ENCODE results near the gene AMBP. TPM values are rescaled to one million over a fixed set of nuclear protein-coding genes. Genes with fewer than 3 reads are reported as not detected.
A peak's percentile ranks its signal among the peaks of the same experiment; 100 is the strongest.

Gene AMBP
- total RNA-seq, 2 donors from 2014 or later, result 0.68 to 2.9 TPM

DNA sequence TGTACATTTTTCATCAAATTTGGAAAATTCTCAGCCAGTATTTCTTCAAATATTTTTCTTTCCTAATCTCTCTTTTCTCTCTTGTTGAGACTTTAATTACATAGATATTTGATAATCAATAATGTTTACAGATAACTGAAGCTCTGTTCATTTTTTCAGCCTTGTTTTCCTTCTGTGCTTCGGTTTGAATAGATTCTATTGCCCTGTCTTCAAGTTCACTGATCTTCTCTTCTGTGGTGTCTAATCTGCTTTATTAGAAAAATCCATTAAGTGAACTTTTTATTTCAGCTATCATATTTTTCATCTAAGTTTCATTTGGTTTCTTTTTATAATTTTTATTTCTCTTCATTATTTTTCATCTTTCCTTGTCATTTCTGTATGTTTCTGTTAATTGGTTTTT, 54.1 kb downstream of the AMBP start:
- 94% methylated on average over 1 of the region's 1 CpG; no CpG with 5 or more reads in 1 of the 2 experiments for WGBS, 2 experiments (ENCODE audit: insufficient coverage in 1 of 2, insufficient read length in 1 of 2)
- Histone ChIP-seq H3K4me1 (ENCODE audit: control insufficient read depth, insufficient read depth, low read length) (no peaks in the 10 kb centered on the region), H3K27me3 (ENCODE audit: control insufficient read depth, insufficient read depth, low read length, poor library complexity, severe bottlenecking) (no peaks in the 10 kb centered on the region), H3K4me3 (ENCODE audit: low read length) (no peak overlapping the region), H3K27ac (ENCODE audit: low read depth, low read length) (no peak overlapping the region), H3K9me3 (ENCODE audit: control insufficient read depth, low read length) (peaks cover 43% of the 10 kb centered on the region), H3K36me3 (ENCODE audit: control insufficient read depth, insufficient read depth, low read length) (peaks cover 63% of the 10 kb centered on the region), H3K9ac (ENCODE audit: extremely low read depth, low read length, poor library complexity, severe bottlenecking) (no peak overlapping the region)
- Mint-ChIP-seq H3K27me3 (ENCODE audit: insufficient read depth) (no peaks in the 10 kb centered on the region), H3K9me3 (peaks cover 25% of the 10 kb centered on the region), H3K4me3 (no peak overlapping the region), H3K36me3 (ENCODE audit: low read depth) (peaks cover 77% of the 10 kb centered on the region), H3K4me1 (no peaks in the 10 kb centered on the region), H3K27ac (no peak overlapping the region)
- DNase-seq, result no peak
- TF ChIP-seq, protein P1, sequence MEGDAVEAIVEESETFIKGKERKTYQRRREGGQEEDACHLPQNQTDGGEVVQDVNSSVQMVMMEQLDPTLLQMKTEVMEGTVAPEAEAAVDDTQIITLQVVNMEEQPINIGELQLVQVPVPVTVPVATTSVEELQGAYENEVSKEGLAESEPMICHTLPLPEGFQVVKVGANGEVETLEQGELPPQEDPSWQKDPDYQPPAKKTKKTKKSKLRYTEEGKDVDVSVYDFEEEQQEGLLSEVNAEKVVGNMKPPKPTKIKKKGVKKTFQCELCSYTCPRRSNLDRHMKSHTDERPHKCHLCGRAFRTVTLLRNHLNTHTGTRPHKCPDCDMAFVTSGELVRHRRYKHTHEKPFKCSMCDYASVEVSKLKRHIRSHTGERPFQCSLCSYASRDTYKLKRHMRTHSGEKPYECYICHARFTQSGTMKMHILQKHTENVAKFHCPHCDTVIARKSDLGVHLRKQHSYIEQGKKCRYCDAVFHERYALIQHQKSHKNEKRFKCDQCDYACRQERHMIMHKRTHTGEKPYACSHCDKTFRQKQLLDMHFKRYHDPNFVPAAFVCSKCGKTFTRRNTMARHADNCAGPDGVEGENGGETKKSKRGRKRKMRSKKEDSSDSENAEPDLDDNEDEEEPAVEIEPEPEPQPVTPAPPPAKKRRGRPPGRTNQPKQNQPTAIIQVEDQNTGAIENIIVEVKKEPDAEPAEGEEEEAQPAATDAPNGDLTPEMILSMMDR (conservative IDR thresholded peaks at IDR 0.05), result no peak

DNA sequence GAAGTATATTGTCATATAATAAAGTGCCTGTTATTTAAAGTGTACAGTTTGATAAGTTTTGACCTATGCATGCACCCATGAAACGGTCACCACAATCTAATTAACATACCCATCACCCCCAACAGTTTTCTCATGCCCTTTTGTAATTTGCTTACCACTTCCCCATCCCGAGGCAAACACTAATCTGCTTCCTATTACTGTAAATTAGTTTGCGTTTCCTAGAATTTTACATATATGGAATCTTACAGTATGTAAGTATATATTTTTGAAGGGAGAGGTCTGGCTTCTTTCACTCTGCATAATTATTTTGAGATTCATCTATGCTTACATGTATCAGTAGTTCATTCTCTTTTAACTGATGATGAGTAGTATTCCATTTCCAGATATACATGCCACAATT, 56.5 kb downstream of the AMBP start:
- TF ChIP-seq, protein P1 (conservative IDR thresholded peaks at IDR 0.05), result no peak
- Mint-ChIP-seq H3K27ac (no peak overlapping the region), H3K4me1 (no peaks in the 10 kb centered on the region), H3K9me3 (peaks cover 25% of the 10 kb centered on the region), H3K36me3 (ENCODE audit: low read depth) (peaks cover 81% of the 10 kb centered on the region), H3K4me3 (no peak overlapping the region), H3K27me3 (ENCODE audit: insufficient read depth) (no peaks in the 10 kb centered on the region)
- Histone ChIP-seq H3K9ac (ENCODE audit: extremely low read depth, low read length, poor library complexity, severe bottlenecking) (no peak overlapping the region), H3K4me3 (ENCODE audit: low read length) (no peak overlapping the region), H3K36me3 (ENCODE audit: control insufficient read depth, insufficient read depth, low read length) (peaks cover 73% of the 10 kb centered on the region), H3K27me3 (ENCODE audit: control insufficient read depth, insufficient read depth, low read length, poor library complexity, severe bottlenecking) (no peaks in the 10 kb centered on the region), H3K27ac (ENCODE audit: low read depth, low read length) (no peak overlapping the region), H3K9me3 (ENCODE audit: control insufficient read depth, low read length) (peaks cover 43% of the 10 kb centered on the region), H3K4me1 (ENCODE audit: control insufficient read depth, insufficient read depth, low read length) (no peaks in the 10 kb centered on the region)
- DNase-seq, result no peak
- 94 to 100% methylated on average over 1 to 3 of the region's 3 CpGs for WGBS, 2 experiments (ENCODE audit: insufficient coverage in 1 of 2, insufficient read length in 1 of 2)

DNA sequence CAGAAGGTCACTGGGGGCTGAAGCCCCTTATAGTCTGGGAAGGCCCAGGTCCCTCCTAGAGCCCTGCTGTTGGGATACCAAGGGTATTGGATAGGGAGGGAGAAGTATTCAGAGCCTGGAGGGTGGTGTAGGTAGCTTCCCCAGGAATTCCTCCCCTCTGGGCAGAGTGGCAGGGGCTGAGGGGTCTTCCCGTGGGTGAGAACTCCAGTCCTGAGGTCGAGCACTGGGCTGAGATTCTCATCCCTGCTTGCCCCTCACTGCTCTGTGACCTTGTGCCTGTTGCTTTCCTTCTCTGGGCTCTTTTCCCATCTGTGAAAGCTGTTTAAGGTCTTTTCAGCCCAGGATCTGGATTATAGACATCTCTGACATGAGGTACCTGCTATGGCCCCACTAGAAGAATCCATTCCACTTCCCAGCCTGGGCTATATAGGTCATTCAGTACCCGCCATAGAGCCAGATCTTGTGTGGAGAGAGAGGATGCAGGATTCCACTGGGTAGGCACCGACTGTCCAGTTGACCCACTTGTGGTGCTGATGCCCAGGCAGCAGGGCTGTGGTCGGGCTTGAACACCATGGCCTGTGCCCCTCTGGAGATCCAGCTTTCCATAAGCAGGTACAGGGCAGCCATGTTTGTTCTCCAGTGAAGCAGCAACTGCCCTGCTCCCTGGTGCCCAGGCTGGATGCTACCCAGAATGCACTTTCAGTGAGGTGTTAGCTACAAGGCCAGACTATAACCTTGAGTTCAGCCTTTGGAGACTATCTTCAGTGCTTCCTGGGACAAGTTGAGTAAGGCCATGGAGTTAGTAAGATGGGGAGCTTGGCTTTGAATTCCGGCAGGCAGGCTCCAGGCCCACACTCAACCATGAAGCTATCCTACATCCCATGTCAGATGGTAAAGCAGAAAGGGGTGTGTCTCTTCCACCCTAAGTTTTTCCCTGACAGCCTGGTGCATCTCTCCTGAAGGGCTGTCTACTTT, 60.1 kb downstream of the AMBP start:
- H3K9ac ChIP-seq (ENCODE audit: extremely low read depth, low read length, poor library complexity, severe bottlenecking), result no peak overlapping the region
- no peak overlapping the region for H3K27ac ChIP-seq (ENCODE audit: low read depth, low read length)
- H3K4me1 ChIP-seq (ENCODE audit: control insufficient read depth, insufficient read depth, low read length), result no peaks in the 10 kb centered on the region
- WGBS, 2 experiments (ENCODE audit: insufficient coverage in 1 of 2, insufficient read length in 1 of 2), result 94 to 98% methylated on average over 4 to 6 of the region's 6 CpGs
- Mint-ChIP-seq H3K4me1 (no peaks in the 10 kb centered on the region), H3K27ac (peak overlapping the region; percentile 3), H3K4me3 (no peak overlapping the region), H3K9me3 (peaks cover 12% of the 10 kb centered on the region), H3K36me3 (ENCODE audit: low read depth) (peaks cover 72% of the 10 kb centered on the region), H3K27me3 (ENCODE audit: insufficient read depth) (no peaks in the 10 kb centered on the region)
- H3K27me3 ChIP-seq (ENCODE audit: control insufficient read depth, insufficient read depth, low read length, poor library complexity, severe bottlenecking), result no peaks in the 10 kb centered on the region
- H3K9me3 ChIP-seq (ENCODE audit: control insufficient read depth, low read length), result peaks cover 31% of the 10 kb centered on the region
- peaks cover 66% of the 10 kb centered on the region for H3K36me3 ChIP-seq (ENCODE audit: control insufficient read depth, insufficient read depth, low read length)
- TF ChIP-seq, protein P1 (conservative IDR thresholded peaks at IDR 0.05), result no peak
- H3K4me3 ChIP-seq (ENCODE audit: low read length), result no peak overlapping the region
- peak; percentile 31 for DNase-seq
